Choroid plexus epithelial cell (primary cell): ENCODE measurements around the gene SMURF1.

Experiments used
- DNase-seq: peaks from one replicate; pipeline ENCODE4 v3.0.0-alpha.2; 2010; ENCODE audit warnings: low read depth
- H3K4me3 ChIP-seq: 2 replicates; pipeline ENCODE4 v1.5.1; 2011; ENCODE audit warnings: low read depth, mild to moderate bottlenecking, control low read depth, low read length, moderate library complexity
- CTCF ChIP-seq: conservative IDR thresholded peaks from 2 replicates; pipeline ENCODE4 v1.5.1; 2011; ENCODE audit warnings: low read depth, mild to moderate bottlenecking, control low read depth, inconsistent platforms, low read length, moderate library complexity

The SMURF1 gene

GRCh38 chr7:99180067-99180650, 36.3 kb upstream of the SMURF1 start:
- no peak for DNase-seq
- no peak overlapping the region for H3K4me3 ChIP-seq

GRCh38 chr7:99177165-99177564, 33.3 kb upstream of the SMURF1 start:
- no peak for TF ChIP-seq CTCF
- no peak for DNase-seq
- no peak overlapping the region for H3K4me3 ChIP-seq

More at GRCh38 chr7:99180067-99180650, 36.3 kb upstream of the SMURF1 start:
- TF ChIP-seq CTCF: no peak

GRCh38 chr7:99173787-99174186, 29.9 kb upstream of the SMURF1 start:
- no peak overlapping the region for H3K4me3 ChIP-seq
- TF ChIP-seq CTCF: no peak
- DNase-seq: no peak

- no peak for TF ChIP-seq CTCF
- no peak overlapping the region for H3K4me3 ChIP-seq
- peak; percentile 5 for DNase-seq
Measured at GRCh38 chr7:99171731-99172130, 27.8 kb upstream of the SMURF1 start.

GRCh38 chr7:99170730-99171074, 26.8 kb upstream of the SMURF1 start:
- no peak for DNase-seq
- H3K4me3 ChIP-seq: no peak overlapping the region
- no peak for TF ChIP-seq CTCF

- DNase-seq: no peak
- no peak for TF ChIP-seq CTCF
Measured at GRCh38 chr7:99170065-99170729, 26.3 kb upstream of the SMURF1 start.

GRCh38 chr7:99167072-99167471, 23.2 kb upstream of the SMURF1 start:
- no peak for DNase-seq
- TF ChIP-seq CTCF: no peak
- no peak overlapping the region for H3K4me3 ChIP-seq

More at GRCh38 chr7:99170065-99170729, 26.3 kb upstream of the SMURF1 start:
- H3K4me3 ChIP-seq: no peak overlapping the region
